PC-3 (cell line): Measurements from ENCODE around the gene SMIM1. TPM values are rescaled to one million over a fixed set of nuclear protein-coding genes. Genes with fewer than 3 reads are reported as not detected.

ENCODE experiments used
- ATAC-seq: fragments of 200-7000 bp; cut with Tn5 transposase; 2 replicates; pipeline ENCODE4 v1.9.1; 2020; ENCODE audit warnings: mild to moderate bottlenecking, moderate library complexity
- BruUV-seq: library from RNA; stranded (reverse); fragments of 400-500 nt; replicated peaks from 2 replicates; lab custom pipeline; 2021; lab: Mats Ljungman, UMichigan
- CTCF ChIA-PET: fragments of 300-600 bp; sonication (Branson Sonifier 250); formaldehyde crosslinking; loops from one replicate; lab custom pipeline; 2022; ENCODE audit warnings: antibody characterized with exemption; lab: Charles Lee
- POLR2A ChIA-PET: fragments of 300-600 bp; sonication (Branson Sonifier 250); formaldehyde crosslinking; loops from one replicate; lab custom pipeline; 2022; ENCODE audit warnings: antibody characterized with exemption; ENCODE audit not compliant: unreplicated experiment; lab: Charles Lee
- DNase-seq: peaks from one replicate; pipeline ENCODE4 v3.0.0-alpha.2; 2015
- H2AFZ ChIP-seq: fragments of 300-600 bp; sonication (generic); 2 replicates; pipeline ENCODE4 v1.6.0; 2016; ENCODE audit warnings: antibody characterized with exemption, low read length
- H3F3A ChIP-seq: fragments of 300-600 bp; sonication (generic); one replicate; pipeline ENCODE4 v1.6.0; 2017; ENCODE audit warnings: antibody characterized with exemption, low read length, control low read depth, mild to moderate bottlenecking; ENCODE audit not compliant: unreplicated experiment
- H3K27ac ChIP-seq: fragments of 300-600 bp; sonication (generic); 2 replicates; pipeline ENCODE4 v1.5.1; 2016; ENCODE audit warnings: mild to moderate bottlenecking, low read length
- H3K27me3 ChIP-seq: fragments of 300-600 bp; sonication (generic); 2 replicates; pipeline ENCODE4 v1.6.1; 2016; ENCODE audit warnings: low read length, mixed read lengths
- H3K36me3 ChIP-seq: fragments of 300-600 bp; sonication (generic); 2 replicates; pipeline ENCODE4 v1.6.1; 2016; ENCODE audit warnings: low read depth, mixed run types, low read length, mixed read lengths
- H3K4me1 ChIP-seq: fragments of 300-600 bp; sonication (generic); 2 replicates; pipeline ENCODE4 v1.5.1; 2016; ENCODE audit warnings: low read length; ENCODE audit not compliant: insufficient read depth
- H3K4me2 ChIP-seq: fragments of 300-600 bp; sonication (generic); 2 replicates; pipeline ENCODE4 v1.6.0; 2016; ENCODE audit warnings: low read length
- H3K4me3 ChIP-seq: fragments of 300-600 bp; sonication (generic); 2 replicates; pipeline ENCODE4 v1.5.1; 2016; ENCODE audit warnings: mild to moderate bottlenecking, low read length, mixed read lengths
- H3K79me2 ChIP-seq: fragments of 300-600 bp; sonication (generic); 2 replicates; pipeline ENCODE4 v1.6.1; 2017; ENCODE audit warnings: low read length, mixed read lengths
- H3K9ac ChIP-seq: fragments of 300-600 bp; sonication (generic); 2 replicates; pipeline ENCODE4 v1.6.0; 2016; ENCODE audit warnings: mild to moderate bottlenecking, low read length
- H3K9me2 ChIP-seq: fragments of 300-600 bp; sonication (generic); replicated peaks from 2 replicates; pipeline ENCODE4 v1.6.1; 2016; ENCODE audit warnings: mixed run types, low read length, mixed read lengths
- H3K9me3 ChIP-seq: fragments of 300-600 bp; sonication (generic); 2 replicates; pipeline ENCODE4 v1.6.1; 2016; ENCODE audit warnings: low read length, mixed read lengths
- H4K20me1 ChIP-seq: fragments of 300-600 bp; sonication (generic); 2 replicates; pipeline ENCODE4 v1.6.1; 2016; ENCODE audit warnings: low read length, mixed read lengths
- EZH2 ChIP-seq: fragments of 300-600 bp; sonication (generic); IDR thresholded peaks from one replicate; pipeline ENCODE4 v1.6.1; 2017; ENCODE audit warnings: antibody characterized with exemption, mild to moderate bottlenecking, low read length; ENCODE audit not compliant: unreplicated experiment
- EZH2phosphoT487 ChIP-seq: fragments of 300-600 bp; sonication (generic); IDR thresholded peaks from 2 replicates; pipeline ENCODE4 v1.6.1; 2018; ENCODE audit warnings: mild to moderate bottlenecking, antibody characterized with exemption, low read length, borderline replicate concordance
- intact Hi-C: fragments of 100-400 bp; cut with micrococcal nuclease; formaldehyde crosslinking; loops from 2 replicates; pipeline ENCODE4 v1.9.0; 2023
- total RNA-seq: library from RNA; depleted of rRNA; stranded (reverse); fragments of >200 nt; gene quantifications from 2 replicates; pipeline ENCODE4 v1.2.3, GENCODE V29; 2014
- TF ChIP-seq, protein P1 (sequence below): fragments of 300-600 bp; sonication (generic); conservative IDR thresholded peaks from 2 replicates; pipeline ENCODE4 v1.5.1; 2017; ENCODE audit warnings: antibody characterized with exemption, low read depth, mild to moderate bottlenecking, low read length

Gene SMIM1
- total RNA-seq, 1 experiment from 2014 or later, result 10.8 TPM

- intact Hi-C loops, result no loop called here
- H2AFZ ChIP-seq, result no peak overlapping the region
- no peaks in the 10 kb centered on the region for H3K9me3 ChIP-seq
- no peaks in the 10 kb centered on the region for H3K4me1 ChIP-seq
- H3K27ac ChIP-seq, result no peak overlapping the region
- ChIA-PET POLR2A (no interaction called here), CTCF (no interaction called here)
- H3K36me3 ChIP-seq, result no peaks in the 10 kb centered on the region
- DNase-seq (no peak), ATAC-seq (no peak)
- H3K27me3 ChIP-seq, result peaks cover 79% of the 10 kb centered on the region
- H3K79me2 ChIP-seq, result no peaks in the 10 kb centered on the region
- no peaks in the 10 kb centered on the region for H3K9me2 ChIP-seq
- no peak overlapping the region for H3K9ac ChIP-seq
- H3K4me3 ChIP-seq, result no peak overlapping the region
- no peaks in the 10 kb centered on the region for H4K20me1 ChIP-seq
- no peaks in the 10 kb centered on the region for H3F3A ChIP-seq
- no TSS peak for BruUV-seq
- no peak overlapping the region for H3K4me2 ChIP-seq
- TF ChIP-seq, protein P1, sequence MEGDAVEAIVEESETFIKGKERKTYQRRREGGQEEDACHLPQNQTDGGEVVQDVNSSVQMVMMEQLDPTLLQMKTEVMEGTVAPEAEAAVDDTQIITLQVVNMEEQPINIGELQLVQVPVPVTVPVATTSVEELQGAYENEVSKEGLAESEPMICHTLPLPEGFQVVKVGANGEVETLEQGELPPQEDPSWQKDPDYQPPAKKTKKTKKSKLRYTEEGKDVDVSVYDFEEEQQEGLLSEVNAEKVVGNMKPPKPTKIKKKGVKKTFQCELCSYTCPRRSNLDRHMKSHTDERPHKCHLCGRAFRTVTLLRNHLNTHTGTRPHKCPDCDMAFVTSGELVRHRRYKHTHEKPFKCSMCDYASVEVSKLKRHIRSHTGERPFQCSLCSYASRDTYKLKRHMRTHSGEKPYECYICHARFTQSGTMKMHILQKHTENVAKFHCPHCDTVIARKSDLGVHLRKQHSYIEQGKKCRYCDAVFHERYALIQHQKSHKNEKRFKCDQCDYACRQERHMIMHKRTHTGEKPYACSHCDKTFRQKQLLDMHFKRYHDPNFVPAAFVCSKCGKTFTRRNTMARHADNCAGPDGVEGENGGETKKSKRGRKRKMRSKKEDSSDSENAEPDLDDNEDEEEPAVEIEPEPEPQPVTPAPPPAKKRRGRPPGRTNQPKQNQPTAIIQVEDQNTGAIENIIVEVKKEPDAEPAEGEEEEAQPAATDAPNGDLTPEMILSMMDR, result no peak
- TF ChIP-seq EZH2, result no peak
- TF ChIP-seq EZH2phosphoT487, result no peak
Measured at GRCh38 chr1:3756394-3756793, 16.2 kb upstream of the SMIM1 start.

DNA sequence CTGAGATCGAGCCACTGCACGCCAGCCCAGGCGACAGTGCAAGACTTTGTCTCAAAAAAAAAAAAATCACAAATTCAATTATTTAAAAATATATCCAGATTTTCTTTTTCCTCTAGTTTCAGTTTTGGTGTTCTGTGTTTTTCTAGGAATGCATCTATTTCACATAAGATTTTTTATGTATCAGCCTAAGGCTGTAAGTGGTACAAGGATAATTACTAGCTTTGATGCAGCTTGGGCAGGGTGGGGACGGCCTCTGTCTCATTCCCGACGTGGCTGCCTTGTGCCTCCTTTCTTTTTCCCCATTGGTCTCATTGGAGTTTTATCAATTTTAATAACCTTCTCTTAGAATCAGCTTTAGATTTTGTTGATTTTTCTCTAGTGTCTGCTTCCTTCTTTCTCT is 13.4 kb upstream of the SMIM1 start:
- Histone ChIP-seq H3K36me3 (no peaks in the 10 kb centered on the region), H3K9me2 (no peaks in the 10 kb centered on the region), H3K27me3 (peaks cover 80% of the 10 kb centered on the region), H3K79me2 (no peaks in the 10 kb centered on the region), H3K4me1 (no peaks in the 10 kb centered on the region), H3K9ac (no peak overlapping the region), H3K27ac (no peak overlapping the region), H4K20me1 (no peaks in the 10 kb centered on the region), H3K9me3 (no peaks in the 10 kb centered on the region), H2AFZ (no peak overlapping the region), H3K4me2 (no peak overlapping the region), H3F3A (no peaks in the 10 kb centered on the region), H3K4me3 (no peak overlapping the region)
- DNase-seq, result no peak
- intact Hi-C loops, result no loop called here
- TF ChIP-seq EZH2 (no peak), EZH2phosphoT487 (no peak)
- TF ChIP-seq, protein P1, result no peak
- ChIA-PET CTCF (no interaction called here), POLR2A (no interaction called here)
- ATAC-seq, result no peak
- no TSS peak for BruUV-seq

GRCh38 chr1:3759796-3760195 is 12.8 kb upstream of the SMIM1 start:
- peaks cover 82% of the 10 kb centered on the region for H3K27me3 ChIP-seq
- H3K9ac ChIP-seq, result no peak overlapping the region
- POLR2A ChIA-PET, result no interaction called here
- H3K36me3 ChIP-seq, result no peaks in the 10 kb centered on the region
- TF ChIP-seq, protein P1, result no peak
- TF ChIP-seq EZH2phosphoT487 (no peak), EZH2 (no peak)
- CTCF ChIA-PET, result no interaction called here
- no peak for ATAC-seq
- no peak overlapping the region for H3K4me2 ChIP-seq
- no peak overlapping the region for H3K27ac ChIP-seq
- no peaks in the 10 kb centered on the region for H3K4me1 ChIP-seq
- intact Hi-C loops, result no loop called here
- BruUV-seq, result no TSS peak
- no peaks in the 10 kb centered on the region for H3K79me2 ChIP-seq
- no peak overlapping the region for H3K4me3 ChIP-seq
- DNase-seq, result no peak
- H3K9me3 ChIP-seq, result no peaks in the 10 kb centered on the region
- no peaks in the 10 kb centered on the region for H3K9me2 ChIP-seq
- no peak overlapping the region for H2AFZ ChIP-seq
- H3F3A ChIP-seq, result no peaks in the 10 kb centered on the region
- no peaks in the 10 kb centered on the region for H4K20me1 ChIP-seq
